DND-41 (cell line): ENCODE measurements around the gene DNAH11.

ENCODE experiments used
- CTCF ChIP-seq: IDR thresholded peaks from 2 replicates; pipeline ENCODE4 v1.5.1; 2012; ENCODE audit warnings: borderline replicate concordance, low read length, moderate library complexity, mild to moderate bottlenecking; ENCODE audit not compliant: poor library complexity, severe bottlenecking; ENCODE audit errors: extremely low read depth
- EZH2 ChIP-seq: IDR thresholded peaks from 3 replicates; pipeline ENCODE4 v1.6.1; 2012; ENCODE audit warnings: borderline replicate concordance, low read depth, mild to moderate bottlenecking, moderate library complexity, low read length, inconsistent platforms; ENCODE audit not compliant: severe bottlenecking

GRCh38 chr7:21603462-21603861 lies 60.6 kb downstream of the DNAH11 start:
- TF ChIP-seq CTCF: no peak
- no peak for TF ChIP-seq EZH2
